Measurements from ENCODE around the gene CLEC9A. TPM values are rescaled to one million over a fixed set of nuclear protein-coding genes. Genes with fewer than 3 reads are reported as not detected.

CLEC9A gene
- total RNA-seq, 1 donor: 0.42 TPM

- Histone ChIP-seq H3K9me3 (ENCODE audit: low read depth, low read length) (no peaks in the 10 kb centered on the region), H3K4me1 (ENCODE audit: insufficient read depth, low read length) (no peaks in the 10 kb centered on the region), H3K27me3 (ENCODE audit: insufficient read depth, low read length) (no peaks in the 10 kb centered on the region), H3K4me3 (ENCODE audit: low read length) (no peak overlapping the region)
These were observed 82.6 kb downstream of the CLEC9A start for GRCh38 chr12:10113075-10113474.

DNA sequence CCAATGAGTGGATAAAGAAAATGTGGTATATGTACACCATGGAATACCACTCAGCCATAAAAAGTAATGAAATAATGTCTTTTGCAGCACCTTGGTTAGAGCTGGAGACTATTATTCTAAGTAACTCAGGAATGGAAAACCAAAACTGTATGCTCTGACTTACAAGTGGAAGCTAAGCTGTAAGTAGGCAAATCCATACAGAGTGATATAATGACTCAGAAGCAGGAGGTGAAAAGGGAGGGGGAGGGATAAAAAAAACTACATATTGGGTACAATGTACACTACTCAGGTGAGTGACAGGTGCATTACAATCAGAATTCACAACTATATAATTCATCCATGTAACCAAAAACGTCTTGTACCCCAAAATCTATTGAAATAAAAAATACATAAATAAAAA lies 83.4 kb downstream of the CLEC9A start:
- no peaks in the 10 kb centered on the region for H3K27me3 ChIP-seq (ENCODE audit: insufficient read depth, low read length)
- no peak overlapping the region for H3K4me3 ChIP-seq (ENCODE audit: low read length)
- peaks cover 1% of the 10 kb centered on the region for H3K4me1 ChIP-seq (ENCODE audit: insufficient read depth, low read length)
- no peaks in the 10 kb centered on the region for H3K9me3 ChIP-seq (ENCODE audit: low read depth, low read length)

DNA sequence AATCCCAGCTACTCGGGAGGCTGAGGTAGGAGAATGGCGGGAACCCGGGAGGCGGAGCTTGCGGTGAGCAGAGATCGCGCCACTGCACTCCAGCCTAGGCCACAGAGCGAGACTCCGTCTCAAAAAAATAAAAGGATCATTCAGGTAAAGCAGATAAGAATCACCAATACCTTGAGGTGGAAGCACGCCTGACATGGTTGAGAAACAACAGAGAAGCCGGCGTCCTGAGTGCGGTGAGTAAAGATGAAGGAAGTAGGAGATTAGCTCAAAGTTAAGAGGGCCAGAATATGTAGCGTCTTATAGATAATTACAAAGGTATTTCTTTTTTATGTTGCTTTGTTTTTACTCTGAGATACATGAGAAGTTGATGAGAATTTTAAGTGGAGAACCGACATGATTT lies 84.8 kb downstream of the CLEC9A start:
- Histone ChIP-seq H3K27me3 (ENCODE audit: insufficient read depth, low read length) (no peaks in the 10 kb centered on the region), H3K9me3 (ENCODE audit: low read depth, low read length) (no peaks in the 10 kb centered on the region), H3K4me1 (ENCODE audit: insufficient read depth, low read length) (peaks cover 7% of the 10 kb centered on the region), H3K4me3 (ENCODE audit: low read length) (no peak overlapping the region)

Other genes with a start within 250 kb of the CLEC9A start
- 27.0 TPM for gene KLRF1, start 203.2 kb upstream of the CLEC9A start, total RNA-seq
- 248 TPM for gene CLEC2B, start 161.3 kb upstream of the CLEC9A start, total RNA-seq
- gene KLRF2, start 149.2 kb upstream of the CLEC9A start, total RNA-seq: not detected
- gene CLEC2A, start 98.3 kb upstream of the CLEC9A start, total RNA-seq: not detected
- 33.7 TPM for gene CLEC12A, start 59.3 kb upstream of the CLEC9A start, total RNA-seq
- gene CLEC1B, start 31.6 kb upstream of the CLEC9A start, total RNA-seq: 14.2 TPM
- gene CLEC12B, start 20.1 kb upstream of the CLEC9A start, total RNA-seq: 1.9 TPM
- 0.10 TPM for gene CLEC1A, start 68.3 kb downstream of the CLEC9A start, total RNA-seq
- gene CLEC7A, start 99.5 kb downstream of the CLEC9A start, total RNA-seq: 177 TPM
- 104 TPM for gene OLR1, start 141.4 kb downstream of the CLEC9A start, total RNA-seq
- gene TMEM52B, start 148.3 kb downstream of the CLEC9A start, total RNA-seq: 1.4 TPM
- 155 TPM for gene GABARAPL1, start 182.2 kb downstream of the CLEC9A start, total RNA-seq